T-helper 22 cell (primary cell): ENCODE measurements around the gene NUMBL.

Experiments used
- DNase-seq: peaks from one replicate; pipeline ENCODE4 v3.0.0-alpha.2; 2020; ENCODE audit warnings: low read depth

The NUMBL gene

DNA sequence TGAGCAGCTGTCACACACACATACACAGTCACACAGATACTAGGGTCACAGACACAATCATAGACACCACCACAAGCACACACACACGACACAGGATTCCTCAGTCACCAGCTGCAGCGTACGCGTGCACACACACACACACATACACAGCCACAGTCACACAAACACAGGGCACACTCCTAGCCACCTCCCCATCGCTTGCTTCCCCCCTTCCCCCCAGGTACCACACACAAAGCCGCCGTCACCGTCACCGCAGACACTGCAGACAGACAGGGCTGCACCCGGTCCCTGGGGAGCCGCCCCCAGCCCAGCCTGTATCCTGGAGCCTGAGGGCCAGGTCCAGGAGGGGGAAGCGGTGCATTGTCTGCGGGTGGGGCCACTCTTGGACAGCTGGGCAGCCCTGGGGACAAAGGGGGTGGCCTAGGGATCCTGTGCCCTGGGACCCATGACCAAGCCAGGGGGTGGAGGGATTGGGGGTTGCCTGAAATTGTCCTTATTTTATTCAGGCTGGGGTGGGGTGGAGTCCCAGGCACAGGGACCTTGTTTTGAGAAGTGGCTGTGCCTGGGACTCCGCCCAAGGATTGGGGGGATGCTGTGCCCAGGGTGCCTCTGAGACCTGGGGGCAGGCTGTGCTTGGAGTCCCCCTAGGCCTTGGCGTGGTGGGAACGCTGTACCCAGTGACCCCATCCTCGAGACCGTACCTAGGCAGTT is 957 bp downstream of the NUMBL start:
- DNase-seq: no peak

DNA sequence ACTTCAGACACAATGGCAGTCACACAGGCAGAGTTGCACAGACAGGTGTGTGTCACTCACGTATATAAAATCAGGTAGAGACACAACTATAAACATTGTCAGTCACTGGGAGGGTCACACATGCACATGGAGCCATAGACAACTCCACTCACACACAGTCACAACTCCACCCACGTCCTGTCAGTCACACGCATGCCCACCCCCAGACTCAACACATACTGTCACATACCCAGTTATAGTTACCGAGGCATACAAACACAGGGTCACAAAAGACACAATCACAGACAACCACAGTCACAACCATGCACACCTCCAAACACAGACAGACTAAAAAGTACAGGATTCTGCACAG is 1.5 kb downstream of the NUMBL start:
- no peak for DNase-seq

DNA sequence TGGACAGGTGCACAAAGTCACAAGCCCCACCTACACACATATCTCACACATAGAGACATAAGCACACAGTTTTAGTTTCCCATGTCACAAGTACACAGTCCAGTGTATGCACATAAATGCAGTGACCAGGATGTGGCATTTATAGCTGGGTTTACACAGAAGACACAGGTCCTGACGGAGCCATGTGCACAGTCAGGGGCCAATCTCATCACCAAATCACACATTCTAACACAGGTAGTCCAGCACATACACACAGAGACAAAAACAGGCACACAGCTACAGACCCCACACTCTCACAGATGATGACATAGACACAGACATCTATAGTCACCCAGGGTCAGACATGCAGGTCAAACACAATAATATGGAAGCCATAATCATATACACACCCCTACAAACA is 2.1 kb downstream of the NUMBL start:
- no peak for DNase-seq

DNA sequence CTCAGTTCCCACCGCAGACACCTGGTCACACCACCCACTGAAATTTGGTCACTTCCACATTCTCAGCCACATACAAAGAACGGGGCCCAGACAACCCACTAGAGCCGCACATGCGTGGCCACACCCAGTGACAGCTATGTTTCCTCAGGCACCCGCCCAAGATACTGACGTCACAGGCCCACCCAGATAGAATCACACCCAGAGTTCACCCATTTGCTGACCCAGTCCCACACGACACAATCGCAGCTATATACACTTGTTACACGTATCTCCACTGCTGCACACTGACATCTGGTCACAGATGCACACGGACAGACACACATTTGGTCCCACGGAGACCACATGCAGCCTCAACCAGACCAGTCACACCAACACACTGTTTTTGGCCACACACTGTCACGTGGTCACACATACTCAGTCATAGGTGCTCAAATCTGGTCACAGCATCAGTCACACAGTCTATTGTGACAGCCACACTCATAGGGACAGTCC is 2.9 kb downstream of the NUMBL start:
- DNase-seq: no peak

DNA sequence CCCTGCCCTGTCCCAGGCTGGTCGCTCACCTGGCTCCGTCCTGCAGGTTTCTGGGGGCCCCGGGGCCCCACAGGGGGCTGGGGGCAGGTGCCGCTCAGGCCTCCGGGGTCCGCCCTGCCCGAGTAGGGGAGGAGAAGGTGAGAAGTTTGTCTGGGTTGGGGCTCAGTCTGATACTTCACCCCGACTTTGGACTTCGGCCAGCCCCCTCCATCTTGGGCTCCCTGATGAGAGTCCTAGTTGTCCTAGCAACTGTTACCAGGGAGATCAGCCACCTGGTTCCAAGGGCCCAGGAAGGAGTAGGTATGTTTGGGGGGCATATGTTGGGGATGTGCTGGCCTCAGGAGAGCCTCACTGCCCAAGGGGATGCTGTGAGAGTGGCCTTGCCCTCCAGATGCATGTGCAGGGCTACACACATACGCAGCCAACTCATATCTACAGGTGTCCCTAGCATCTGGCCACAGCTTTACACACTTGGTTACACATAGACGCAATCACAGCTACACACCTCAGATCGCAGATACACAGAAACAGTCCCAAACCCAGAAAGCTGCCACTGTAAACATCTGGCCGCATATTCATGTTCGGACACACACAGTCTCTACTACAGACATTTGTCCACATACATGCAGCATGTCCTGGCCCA is 3.4 kb downstream of the NUMBL start:
- no peak for DNase-seq

DNA sequence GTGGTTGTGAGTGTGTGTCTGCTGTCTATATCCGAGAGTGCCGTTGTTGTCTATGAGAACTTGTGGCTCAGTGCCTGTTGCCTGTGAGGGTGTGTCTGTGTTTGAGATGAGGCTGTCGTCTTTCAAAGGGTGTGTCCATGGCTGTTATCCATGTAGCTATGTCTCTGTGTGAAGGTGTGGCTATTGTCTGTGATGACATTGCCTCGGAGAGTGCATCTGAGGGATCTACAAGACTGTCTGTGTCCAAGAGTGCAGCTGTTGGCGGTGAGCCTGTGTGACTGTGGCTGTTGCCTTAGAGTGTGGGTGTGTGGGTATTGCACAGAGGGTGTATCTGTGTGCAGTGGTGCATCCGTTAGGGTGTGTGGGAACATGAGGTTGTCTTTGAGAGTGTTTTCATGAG is 4.9 kb downstream of the NUMBL start:
- no peak for DNase-seq

DNA sequence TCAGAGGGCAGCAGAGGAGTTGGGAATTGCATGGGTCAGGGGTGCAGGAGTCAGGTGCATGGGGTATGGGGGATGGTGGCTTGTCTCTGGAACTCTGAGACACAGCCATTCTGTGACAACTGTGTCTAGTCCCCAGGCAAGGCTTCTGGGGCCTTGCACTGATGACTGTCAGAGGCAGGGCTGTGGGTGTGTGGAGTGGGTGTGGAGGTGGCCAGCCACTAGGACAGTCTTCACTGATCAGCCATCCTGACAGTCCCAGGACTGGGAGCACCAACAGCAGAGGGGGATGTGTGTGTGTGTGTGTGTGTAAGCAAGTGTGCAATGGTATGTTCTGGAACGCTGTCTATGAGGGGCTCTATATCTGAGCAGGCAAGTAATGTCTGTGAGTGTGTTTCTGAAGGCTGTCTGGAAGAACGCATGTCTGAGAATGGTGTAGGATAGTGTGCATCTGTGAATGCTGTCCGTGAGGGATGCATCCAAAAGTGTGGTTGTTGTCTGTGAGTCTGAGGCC is 5.4 kb downstream of the NUMBL start:
- DNase-seq: no peak

DNA sequence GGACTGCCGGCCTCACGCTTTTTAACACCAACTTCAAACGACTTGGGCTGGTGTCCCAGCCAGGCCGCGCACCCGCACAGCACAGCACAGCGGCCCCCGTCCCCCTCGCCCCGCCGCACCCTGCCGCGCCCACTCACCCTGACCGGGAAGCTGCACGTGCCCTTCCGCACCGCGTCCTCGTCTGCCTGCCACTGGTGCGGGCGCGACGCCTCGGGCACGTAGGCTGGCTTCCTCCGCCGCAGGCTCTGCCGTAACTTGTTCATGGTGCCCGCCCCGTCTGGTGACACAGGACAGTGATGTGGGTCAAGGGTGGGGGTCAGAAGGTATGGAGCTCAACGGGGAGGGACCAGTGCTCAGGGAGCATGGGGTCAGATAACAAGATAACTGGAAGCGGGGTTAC is 6.2 kb downstream of the NUMBL start:
- no peak for DNase-seq

DNA sequence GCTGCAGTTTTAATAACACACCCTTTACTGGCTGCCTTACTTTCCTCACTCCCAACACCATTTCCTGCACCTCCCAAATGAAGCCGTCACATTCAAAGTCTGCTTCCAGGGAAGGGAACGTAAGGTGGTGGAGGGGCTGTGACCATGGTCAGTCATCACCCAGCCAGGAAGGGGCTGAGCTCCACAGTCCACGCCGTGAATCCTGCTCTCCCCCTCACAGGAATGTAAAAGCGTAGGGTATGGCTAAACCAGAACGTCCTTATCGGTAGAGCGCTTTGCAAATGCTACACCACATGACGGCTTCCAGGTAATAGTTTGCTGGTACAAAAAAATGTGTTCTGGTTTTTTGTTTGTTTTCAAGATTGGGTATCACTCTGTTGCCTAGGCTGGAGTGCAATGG is 7.0 kb downstream of the NUMBL start:
- DNase-seq: no peak

DNA sequence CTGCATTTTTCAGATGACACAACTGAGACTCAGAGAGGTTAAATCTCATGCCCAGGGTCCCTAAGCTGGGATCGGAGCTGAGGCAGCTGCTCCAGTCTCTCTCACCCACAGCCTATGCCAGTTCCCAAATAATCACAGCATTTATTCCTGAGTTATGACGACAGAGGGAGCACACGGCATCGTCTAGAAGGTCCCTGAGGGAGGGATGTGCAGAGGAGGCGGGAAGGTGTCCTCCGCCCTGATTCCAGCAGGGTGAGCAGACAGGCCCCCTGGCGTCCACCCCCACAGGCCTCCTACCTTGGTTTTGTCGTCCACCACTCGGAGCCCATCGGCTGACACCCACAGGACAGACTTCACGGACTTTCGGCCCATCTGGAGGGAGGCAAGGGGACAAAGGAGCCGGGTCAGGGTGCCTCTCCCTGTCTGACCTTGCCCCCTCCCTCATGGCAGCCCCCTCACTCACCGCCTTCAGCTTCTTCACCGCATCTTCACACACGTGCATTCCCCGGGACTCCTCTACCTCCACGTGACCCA is 8.0 kb downstream of the NUMBL start:
- DNase-seq: no peak

DNA sequence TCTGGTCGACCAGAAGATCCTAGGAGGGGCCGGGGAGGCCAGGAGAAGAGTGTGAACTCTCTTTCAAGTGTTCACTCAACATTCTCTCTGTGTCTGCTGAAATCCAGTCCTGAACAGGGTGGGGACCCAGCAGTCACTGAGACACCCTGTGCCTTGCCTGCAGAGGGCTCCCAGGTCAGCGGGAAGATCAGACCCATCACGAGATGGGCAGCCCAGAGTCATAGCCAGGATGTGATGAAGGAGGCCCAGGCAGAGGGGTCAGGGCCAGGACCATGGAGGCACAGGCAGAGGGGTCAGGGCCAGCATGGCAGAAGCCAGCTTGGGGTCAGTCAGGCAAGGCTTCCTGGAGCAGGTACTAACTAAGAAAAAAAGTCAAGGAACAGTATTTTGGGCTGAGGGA is 9.4 kb downstream of the NUMBL start:
- no peak for DNase-seq

DNA sequence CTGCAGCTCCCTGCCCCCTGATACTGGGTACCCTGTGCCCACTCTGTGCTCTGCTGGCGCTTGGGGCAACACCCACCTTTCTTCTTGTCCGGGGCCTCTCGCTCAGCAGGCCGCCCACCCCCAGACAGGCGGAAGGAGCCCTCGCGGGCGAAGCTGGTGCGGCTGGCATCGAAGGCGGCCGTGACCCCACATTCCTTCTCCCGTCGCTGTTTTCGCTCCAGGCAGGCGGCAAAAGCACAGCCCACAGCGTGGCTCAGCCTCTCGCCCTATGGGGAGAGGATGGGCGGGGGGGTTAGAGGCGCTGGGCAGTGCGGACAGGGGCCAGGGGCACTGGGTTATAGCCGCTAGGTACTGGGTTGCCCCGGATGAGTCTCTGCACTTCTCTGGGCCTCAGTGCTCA is 13.3 kb downstream of the NUMBL start:
- DNase-seq: no peak

DNA sequence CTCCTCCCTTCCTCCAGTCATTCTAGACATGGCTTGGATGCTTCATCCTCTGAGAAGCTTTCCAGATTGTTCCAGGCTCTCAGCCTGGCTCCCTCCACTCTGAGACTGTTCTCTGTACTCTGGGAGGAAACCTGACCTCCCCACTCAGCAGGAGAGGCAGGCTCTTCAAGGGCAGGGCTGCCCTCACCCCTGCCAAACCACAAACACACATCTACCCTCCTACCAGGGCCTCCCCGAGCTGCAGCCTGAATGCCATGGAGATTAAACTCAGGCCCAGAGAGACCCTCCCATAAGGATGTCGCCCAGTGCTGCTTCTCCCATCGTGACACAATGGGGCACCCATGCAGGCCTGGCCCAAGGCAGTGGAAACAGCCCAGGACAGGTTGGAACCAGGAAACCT is 16.2 kb downstream of the NUMBL start:
- DNase-seq: no peak

DNA sequence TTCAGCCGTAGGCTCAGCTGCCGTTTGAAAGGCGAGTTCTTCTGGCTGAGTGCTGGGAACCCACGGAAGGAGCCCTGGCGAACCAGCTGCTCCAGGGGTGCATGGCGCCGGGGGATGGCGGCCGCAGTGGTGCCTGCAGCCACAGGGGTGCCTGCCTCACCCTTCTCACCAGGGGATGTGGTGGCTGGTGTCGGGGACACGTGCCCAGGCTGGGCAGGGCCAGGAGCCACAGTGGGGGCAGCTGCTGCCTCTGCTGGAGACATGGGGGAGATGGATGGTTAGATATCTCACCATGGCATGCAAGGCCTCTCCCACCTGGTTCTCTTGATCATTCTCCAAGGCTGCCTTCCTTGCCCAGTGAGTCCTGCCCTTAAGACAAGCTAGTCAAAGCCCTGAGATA is 17.1 kb downstream of the NUMBL start:
- no peak for DNase-seq

DNA sequence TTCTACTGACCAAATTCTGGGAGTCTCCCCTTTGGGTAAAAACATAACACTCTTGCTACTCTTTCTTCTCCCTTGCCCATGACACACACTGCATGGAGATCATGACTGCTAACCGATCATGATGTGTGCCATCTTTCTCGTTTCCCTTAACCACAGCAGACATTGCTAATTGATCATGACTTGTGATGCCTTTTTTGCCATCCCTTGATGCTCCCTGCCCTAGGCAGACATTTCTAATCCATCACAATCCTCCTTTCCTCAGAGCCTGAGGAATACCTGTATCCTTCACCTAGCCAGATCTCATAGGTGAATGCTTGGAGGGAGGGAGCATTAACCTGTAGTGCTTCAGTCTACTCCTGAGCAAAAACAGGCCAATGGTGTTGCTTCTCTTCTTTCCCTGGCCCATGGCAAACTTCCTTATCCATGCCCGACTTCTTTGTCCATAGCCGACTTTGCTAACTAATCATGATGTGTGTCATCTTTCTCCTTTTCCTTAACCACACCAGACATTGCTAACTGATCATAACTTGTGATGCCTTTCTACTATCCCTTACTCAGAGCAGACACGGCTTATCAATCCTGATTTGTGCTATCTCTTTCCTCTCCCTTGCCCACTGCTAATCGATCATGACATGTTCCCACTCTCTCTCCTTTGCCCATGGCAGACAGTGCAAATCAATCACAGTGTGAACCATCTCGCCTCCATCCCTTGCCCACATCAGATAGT is 17.7 kb downstream of the NUMBL start:
- no peak for DNase-seq

DNA sequence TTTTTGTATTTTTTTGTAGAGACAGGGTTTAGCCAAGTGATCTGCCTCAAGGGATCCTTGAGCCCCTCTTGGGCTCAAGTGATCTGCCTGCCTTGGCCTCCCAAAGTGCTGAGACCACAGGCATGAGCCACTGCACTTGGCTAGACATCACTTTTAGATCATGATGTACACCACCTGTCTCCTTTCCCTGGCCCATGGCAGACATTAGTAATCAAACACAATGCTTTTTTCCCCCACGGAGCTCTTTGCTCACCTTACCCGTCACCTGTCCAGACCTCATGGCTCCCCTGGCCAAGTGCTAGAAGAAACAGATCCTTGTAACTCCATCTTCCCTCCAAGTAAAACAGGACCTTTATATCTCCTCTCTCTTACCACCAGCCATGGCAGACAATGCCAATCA is 18.4 kb downstream of the NUMBL start:
- DNase-seq: no peak

DNA sequence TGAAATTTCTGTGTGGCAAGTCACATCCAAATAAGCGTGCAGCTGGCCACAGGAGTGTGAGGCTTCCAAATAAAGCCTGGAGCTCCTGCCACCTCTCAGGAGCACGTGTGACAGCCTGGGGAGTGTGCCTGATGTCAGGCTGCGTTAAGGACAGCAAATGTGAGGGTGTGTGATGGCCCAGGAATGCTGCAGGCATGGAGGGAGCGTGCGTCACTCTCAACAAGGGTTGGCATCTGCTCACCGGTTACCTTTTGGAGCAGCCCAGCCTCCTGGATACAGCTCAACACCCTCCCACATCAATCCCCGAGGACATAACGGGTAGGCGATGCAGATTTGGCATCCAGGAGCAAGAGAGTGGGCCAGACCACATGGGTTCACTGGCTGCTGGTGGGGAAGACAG is 19.0 kb downstream of the NUMBL start:
- no peak for DNase-seq

DNA sequence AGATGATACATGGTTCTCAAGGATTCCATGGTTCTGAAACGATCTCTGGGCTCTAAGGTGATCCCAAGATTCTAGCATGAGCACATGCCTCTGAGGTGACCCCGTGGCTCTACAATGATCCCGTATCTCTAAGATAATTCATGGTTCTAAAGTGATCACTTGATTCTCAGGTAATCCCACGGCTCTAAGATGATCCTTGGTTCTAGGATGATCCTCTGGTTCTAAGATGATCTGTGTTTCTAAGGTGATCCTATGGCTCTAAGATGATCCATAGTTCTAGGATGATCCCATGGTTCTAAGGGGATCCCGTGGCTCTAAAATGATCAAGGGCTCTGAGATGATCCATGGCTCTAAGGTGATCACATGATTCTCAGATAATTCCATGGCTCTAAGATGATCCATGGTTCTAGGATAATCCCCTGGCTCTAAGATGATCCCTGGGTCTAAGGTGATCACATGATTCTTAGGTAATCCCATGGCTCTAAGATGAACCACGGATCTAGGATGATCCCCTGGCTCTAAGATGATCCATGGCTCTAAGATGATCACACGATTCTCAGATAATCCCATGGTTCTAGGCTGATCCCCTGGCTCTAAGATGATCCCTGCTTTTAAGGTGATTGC is 21.3 kb downstream of the NUMBL start:
- DNase-seq: no peak

DNA sequence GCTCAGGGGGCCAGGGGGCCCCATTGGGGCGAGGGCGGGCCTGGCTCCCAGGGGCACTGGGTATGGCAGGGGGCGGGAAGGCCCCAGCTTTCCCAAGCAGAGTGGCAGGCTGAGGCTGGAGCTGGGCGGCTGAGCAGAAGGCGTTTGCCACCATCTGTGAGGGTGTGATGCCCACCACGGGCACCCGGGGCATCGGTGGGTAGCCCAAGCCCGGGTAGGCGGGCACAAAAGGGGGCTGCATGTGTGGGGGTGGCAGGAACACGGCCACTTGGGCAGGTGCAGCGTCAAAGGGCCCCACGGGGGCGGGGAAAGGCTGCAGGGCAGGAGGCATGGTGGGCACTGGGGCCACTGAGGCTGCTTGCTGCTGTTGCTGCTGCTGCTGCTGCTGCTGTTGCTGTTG is 22.8 kb downstream of the NUMBL start:
- no peak for DNase-seq

DNA sequence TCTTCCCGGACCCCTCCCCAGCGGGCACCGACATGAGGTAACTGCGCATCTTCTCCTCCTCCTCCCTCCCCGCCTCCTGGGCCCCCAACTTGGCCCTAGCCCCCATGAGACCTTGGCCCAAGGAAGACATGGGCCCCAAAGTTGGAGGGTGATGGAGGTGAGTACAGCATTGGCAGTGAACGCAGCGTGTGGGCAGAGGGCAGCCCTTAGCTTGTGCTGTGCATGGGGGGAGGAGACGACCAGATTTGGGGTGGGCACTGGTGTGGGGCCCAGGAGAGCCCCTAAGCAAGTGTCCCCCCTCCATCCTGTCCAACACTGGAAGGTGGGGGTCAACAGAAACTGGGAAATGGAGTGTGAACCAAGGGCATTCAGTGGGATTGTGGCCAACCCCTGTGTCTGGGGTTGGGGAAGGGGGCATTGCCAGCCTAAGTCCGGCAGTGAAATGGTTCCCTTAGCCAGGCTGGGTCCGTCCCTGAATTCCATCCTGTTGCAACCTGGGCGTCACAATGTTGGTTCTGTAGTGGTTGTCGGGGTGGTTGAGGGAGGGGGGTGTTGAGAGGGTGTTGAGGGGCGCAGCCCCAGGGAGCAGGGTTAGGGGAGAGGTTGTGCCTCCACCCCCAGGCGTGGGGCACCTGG is 23.5 kb downstream of the NUMBL start:
- DNase-seq: no peak

DNA sequence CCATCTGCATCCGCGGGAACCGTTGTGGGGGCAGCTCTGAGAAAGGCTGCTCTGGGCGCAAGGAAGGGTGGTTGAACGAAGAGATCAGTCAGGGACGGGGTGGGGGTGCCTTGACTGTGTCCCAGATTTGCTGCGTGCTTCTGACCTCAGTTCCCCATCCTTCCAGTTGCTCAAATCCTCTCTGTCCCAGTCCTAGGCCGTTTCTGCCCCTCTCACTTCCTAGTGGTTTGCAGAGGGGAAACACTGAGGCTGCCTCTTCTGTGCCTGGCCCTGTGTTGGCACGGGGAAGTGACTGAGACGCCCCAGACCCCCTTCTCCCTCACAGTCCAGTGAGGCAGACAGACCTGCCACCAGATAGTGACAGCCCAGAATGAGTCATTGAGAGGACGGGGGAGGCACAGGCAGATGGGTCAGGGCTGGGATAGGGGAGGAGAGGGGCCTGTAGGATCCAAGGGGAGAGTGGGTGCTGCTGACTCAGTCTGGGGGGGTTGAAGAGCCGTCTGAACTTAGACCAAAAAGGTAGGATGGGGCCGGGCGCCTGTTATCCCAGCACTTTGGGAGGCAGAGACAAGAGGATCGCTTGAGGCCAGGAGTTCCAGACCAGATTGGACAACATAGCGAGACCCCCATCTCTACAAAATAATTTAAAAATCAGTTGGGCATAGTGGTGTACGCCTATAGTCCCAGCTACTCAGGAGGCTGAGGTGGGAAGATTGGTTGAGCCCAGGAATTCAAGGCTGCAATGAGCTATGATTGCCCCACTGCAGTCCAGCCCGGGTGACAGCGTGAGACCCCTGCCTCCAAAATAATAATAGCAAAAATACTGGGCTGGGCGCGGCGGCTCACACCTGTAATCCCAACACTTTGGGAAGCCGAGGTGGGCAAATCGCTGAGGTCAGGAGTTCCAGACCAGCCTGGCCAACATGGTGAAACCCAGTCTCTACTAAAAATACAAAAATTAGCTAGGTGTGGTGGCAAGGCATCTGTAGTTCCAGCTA is 26.5 kb downstream of the NUMBL start:
- DNase-seq: no peak
